ENCODE results near the gene PPP1R3C. TPM values are rescaled to one million over a fixed set of nuclear protein-coding genes. Genes with fewer than 3 reads are reported as not detected.

The PPP1R3C gene
- total RNA-seq, 1 donor from 2014 or later: 6.4 TPM

DNA sequence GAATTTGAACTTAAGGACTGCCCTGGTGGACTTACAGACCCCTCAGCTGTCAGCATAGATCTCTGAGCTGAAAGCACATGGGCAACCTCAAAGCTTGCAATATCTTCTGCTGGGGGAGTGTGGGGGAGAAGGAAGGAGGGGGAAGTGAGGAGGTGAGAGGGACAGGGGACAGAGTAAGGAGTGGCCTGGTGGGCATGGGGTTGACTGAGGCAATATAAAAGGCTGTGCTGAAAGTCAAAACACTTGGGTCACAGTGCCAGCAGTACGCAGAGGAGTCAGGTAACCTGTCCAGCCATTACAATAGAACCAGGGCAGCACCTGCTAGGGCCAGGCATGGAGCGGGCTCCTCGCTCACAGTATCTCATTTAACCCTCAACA, 43.2 kb downstream of the PPP1R3C start:
- H4K20me1 ChIP-seq (ENCODE audit: low read depth): no peaks in the 10 kb centered on the region
- no peak overlapping the region for H3K27ac ChIP-seq
- no peaks in the 10 kb centered on the region for H3F3A ChIP-seq (ENCODE audit: low read depth)
- H3K4me3 ChIP-seq: no peak overlapping the region
- H3K4me2 ChIP-seq: no peak overlapping the region
- H3K4me1 Mint-ChIP-seq: no peaks in the 10 kb centered on the region
- TF ChIP-seq, protein P1, sequence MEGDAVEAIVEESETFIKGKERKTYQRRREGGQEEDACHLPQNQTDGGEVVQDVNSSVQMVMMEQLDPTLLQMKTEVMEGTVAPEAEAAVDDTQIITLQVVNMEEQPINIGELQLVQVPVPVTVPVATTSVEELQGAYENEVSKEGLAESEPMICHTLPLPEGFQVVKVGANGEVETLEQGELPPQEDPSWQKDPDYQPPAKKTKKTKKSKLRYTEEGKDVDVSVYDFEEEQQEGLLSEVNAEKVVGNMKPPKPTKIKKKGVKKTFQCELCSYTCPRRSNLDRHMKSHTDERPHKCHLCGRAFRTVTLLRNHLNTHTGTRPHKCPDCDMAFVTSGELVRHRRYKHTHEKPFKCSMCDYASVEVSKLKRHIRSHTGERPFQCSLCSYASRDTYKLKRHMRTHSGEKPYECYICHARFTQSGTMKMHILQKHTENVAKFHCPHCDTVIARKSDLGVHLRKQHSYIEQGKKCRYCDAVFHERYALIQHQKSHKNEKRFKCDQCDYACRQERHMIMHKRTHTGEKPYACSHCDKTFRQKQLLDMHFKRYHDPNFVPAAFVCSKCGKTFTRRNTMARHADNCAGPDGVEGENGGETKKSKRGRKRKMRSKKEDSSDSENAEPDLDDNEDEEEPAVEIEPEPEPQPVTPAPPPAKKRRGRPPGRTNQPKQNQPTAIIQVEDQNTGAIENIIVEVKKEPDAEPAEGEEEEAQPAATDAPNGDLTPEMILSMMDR (IDR thresholded peaks at IDR 0.05): no peak
- TF ChIP-seq EZH2phosphoT487 (IDR thresholded peaks at IDR 0.05): no peak
- no peak overlapping the region for H3K4me3 Mint-ChIP-seq
- no peak overlapping the region for H3K9ac ChIP-seq
- no peak for DNase-seq (ENCODE audit: low spot score)
- peaks cover 2% of the 10 kb centered on the region for H3K27me3 Mint-ChIP-seq (ENCODE audit: insufficient read depth, low read depth)
- H3K27me3 ChIP-seq: no peaks in the 10 kb centered on the region
- H3K27ac Mint-ChIP-seq: no peak overlapping the region
- no peaks in the 10 kb centered on the region for H3K9me3 Mint-ChIP-seq
- no peaks in the 10 kb centered on the region for H3K36me3 Mint-ChIP-seq
- no peaks in the 10 kb centered on the region for H3K79me2 ChIP-seq (ENCODE audit: low read depth)
- H3K4me1 ChIP-seq: no peaks in the 10 kb centered on the region
- H2AFZ ChIP-seq (replicated peaks): no peak overlapping the region
- H3K36me3 ChIP-seq: no peaks in the 10 kb centered on the region
- no peaks in the 10 kb centered on the region for H3K9me3 ChIP-seq (ENCODE audit: low read depth)

DNA sequence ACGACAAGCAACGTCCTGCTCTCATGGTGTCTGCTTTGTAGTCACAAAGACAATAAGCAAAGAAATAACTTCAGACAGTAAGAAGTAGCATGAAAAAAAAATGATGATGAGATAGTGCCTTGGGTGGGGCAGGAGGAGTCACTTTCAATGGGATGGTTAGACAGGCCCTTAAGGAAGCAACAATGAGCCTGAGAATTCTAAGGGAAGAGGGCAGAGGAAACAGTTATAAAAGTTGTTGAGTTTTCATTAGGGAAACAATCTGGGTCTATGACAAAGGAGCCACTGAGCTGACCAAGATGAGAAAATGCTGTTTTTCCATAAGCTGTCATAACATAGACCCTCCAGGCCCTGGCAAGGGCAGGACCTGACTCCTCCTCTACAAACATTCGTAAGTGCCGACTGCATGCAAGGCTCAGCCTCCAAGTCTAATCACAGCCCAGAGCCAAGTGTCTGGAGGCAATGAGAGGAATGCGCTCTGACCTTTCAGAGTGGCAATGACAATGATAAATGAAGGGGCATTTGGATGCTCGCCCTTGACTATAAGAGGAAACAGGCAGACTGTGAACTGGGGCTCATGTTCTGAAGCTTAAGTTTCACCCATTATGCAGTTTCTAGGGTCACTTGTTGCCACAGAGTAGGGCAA, 43.7 kb downstream of the PPP1R3C start:
- no peaks in the 10 kb centered on the region for H3K9me3 Mint-ChIP-seq
- H2AFZ ChIP-seq (replicated peaks): no peak overlapping the region
- no peaks in the 10 kb centered on the region for H3K36me3 Mint-ChIP-seq
- H3K27ac Mint-ChIP-seq: no peak overlapping the region
- H3K9ac ChIP-seq: no peak overlapping the region
- no peak overlapping the region for H3K27ac ChIP-seq
- H3K4me3 ChIP-seq: no peak overlapping the region
- H3F3A ChIP-seq (ENCODE audit: low read depth): no peaks in the 10 kb centered on the region
- H3K9me3 ChIP-seq (ENCODE audit: low read depth): no peaks in the 10 kb centered on the region
- TF ChIP-seq EZH2 (IDR thresholded peaks at IDR 0.05) (no peak), EZH2phosphoT487 (IDR thresholded peaks at IDR 0.05) (no peak)
- TF ChIP-seq, protein P1 (IDR thresholded peaks at IDR 0.05): no peak
- peaks cover 2% of the 10 kb centered on the region for H3K27me3 Mint-ChIP-seq (ENCODE audit: insufficient read depth, low read depth)
- no peaks in the 10 kb centered on the region for H3K27me3 ChIP-seq
- DNase-seq (ENCODE audit: low spot score): no peak
- no peak overlapping the region for H3K4me3 Mint-ChIP-seq
- no peaks in the 10 kb centered on the region for H3K79me2 ChIP-seq (ENCODE audit: low read depth)
- no peaks in the 10 kb centered on the region for H3K36me3 ChIP-seq
- H3K4me1 Mint-ChIP-seq: no peaks in the 10 kb centered on the region
- H3K4me2 ChIP-seq: no peak overlapping the region
- H4K20me1 ChIP-seq (ENCODE audit: low read depth): no peaks in the 10 kb centered on the region
- no peaks in the 10 kb centered on the region for H3K4me1 ChIP-seq

GRCh38 chr10:91587710-91588638, 44.9 kb downstream of the PPP1R3C start:
- no peaks in the 10 kb centered on the region for H3K4me1 Mint-ChIP-seq
- no peaks in the 10 kb centered on the region for H3K36me3 Mint-ChIP-seq
- H3K27me3 Mint-ChIP-seq (ENCODE audit: insufficient read depth, low read depth): no peaks in the 10 kb centered on the region
- Histone ChIP-seq H3K27me3 (no peaks in the 10 kb centered on the region), H3K9me3 (ENCODE audit: low read depth) (no peaks in the 10 kb centered on the region), H3K4me3 (no peak overlapping the region), H3K4me1 (no peaks in the 10 kb centered on the region), H3F3A (ENCODE audit: low read depth) (no peaks in the 10 kb centered on the region), H3K79me2 (ENCODE audit: low read depth) (no peaks in the 10 kb centered on the region), H3K27ac (no peak overlapping the region), H3K4me2 (no peak overlapping the region), H4K20me1 (ENCODE audit: low read depth) (no peaks in the 10 kb centered on the region), H3K9ac (no peak overlapping the region), H3K36me3 (no peaks in the 10 kb centered on the region), H2AFZ (replicated peaks) (no peak overlapping the region)
- DNase-seq (ENCODE audit: low spot score): no peak
- no peak overlapping the region for H3K4me3 Mint-ChIP-seq
- H3K27ac Mint-ChIP-seq: no peak overlapping the region
- TF ChIP-seq EZH2phosphoT487 (IDR thresholded peaks at IDR 0.05) (no peak), EZH2 (IDR thresholded peaks at IDR 0.05) (no peak)
- TF ChIP-seq, protein P1 (IDR thresholded peaks at IDR 0.05): no peak
- H3K9me3 Mint-ChIP-seq: no peaks in the 10 kb centered on the region
